ENCODE data around the gene MAPK9.
"Not testable (repeated sequence)": the region's sequence is repeated elsewhere in the genome, so short reads cannot be mapped to it uniquely, and the experiment has no call there.

GRCh38 chr5:180210077-180210476, 81.8 kb downstream of the MAPK9 start:
- not testable (repeated sequence) for TF ChIP-seq CTCF (conservative IDR thresholded peaks at IDR 0.05); ZFX (IDR thresholded peaks at IDR 0.05)
